Stimulated activated CD8-positive, alpha-beta memory T cell treated with anti-CD3 and anti-CD28 coated beads, Interleukin-4, amount 100 ng/mL, for 24 hours (primary cell): Measurements from ENCODE around the gene ABCC6.
"Not testable (repeated sequence)": the region's sequence is repeated elsewhere in the genome, so short reads cannot be mapped to it uniquely, and the experiment has no call there.

Experiments
- DNase-seq: peaks from one replicate; pipeline ENCODE4 v3.0.0-alpha.2; 2020; ENCODE audit warnings: low read depth

Gene ABCC6

DNA sequence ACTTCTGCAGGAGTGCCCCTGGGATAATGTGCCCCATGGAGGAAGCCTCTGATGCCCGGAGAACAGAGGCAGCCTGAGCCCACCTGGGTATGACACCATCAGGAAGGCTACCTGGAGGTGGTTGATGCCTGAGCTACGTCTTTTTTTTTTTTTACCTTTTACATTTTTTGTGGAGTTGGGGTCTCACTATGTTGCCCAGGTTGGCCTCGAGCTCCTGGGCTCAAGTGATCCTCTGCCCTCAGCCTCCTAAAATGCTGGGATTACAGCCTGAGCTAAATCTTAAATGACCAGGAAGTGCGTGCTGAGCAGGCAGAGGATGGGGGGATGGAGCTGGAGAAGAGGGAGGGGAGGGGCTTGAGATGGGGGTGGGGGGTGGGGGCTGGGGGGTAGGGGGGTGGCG lies 32.7 kb downstream of the ABCC6 start:
- DNase-seq = no peak

- no peak for DNase-seq
Observed at GRCh38 chr16:16189842-16190241, 33.5 kb downstream of the ABCC6 start.

GRCh38 chr16:16188827-16189226 lies 34.5 kb downstream of the ABCC6 start:
- no peak for DNase-seq

DNA sequence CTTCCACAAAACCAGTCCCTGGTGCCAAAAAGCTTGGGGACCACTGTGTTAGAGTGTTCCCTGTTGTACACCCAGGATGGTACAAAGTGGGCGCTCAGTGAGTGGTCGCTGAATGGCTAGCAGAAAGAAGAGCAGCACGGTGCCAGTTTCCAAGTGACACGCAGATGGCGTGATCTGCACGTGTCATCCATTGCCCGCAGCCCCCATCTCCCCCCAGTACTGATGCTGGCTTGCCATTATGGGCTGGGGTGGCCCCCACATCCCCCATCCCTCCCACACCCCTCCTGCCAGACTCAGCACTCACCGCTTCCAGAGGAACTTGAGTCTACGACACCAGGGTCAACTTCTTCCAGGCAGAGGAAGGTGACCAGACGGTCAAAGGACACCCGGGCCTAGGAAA lies 36.5 kb downstream of the ABCC6 start:
- DNase-seq = no peak

DNA sequence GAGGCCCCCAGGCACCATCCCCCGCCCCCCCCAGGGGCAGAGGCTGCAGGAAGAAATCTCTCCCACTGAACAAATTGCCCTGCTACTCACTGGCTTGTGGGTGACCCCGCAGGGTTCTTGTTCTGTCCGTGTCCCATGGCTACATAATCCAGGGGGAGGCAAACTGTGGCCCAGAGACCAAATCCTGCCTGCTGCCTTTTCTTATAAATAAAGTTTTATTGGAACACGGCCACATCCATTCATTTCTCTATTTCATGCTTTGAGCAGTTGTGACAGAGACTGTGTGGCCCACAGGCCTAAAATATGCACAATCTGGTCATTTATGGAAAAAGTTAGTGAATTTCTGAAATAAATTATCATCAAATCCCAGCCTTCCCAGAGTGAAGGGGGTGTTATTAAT lies 38.2 kb downstream of the ABCC6 start:
- DNase-seq = no peak

- DNase-seq = no peak
Observed at GRCh38 chr16:16184594-16184993, 38.7 kb downstream of the ABCC6 start.

GRCh38 chr16:16183562-16183961 lies 39.7 kb downstream of the ABCC6 start:
- no peak for DNase-seq

DNA sequence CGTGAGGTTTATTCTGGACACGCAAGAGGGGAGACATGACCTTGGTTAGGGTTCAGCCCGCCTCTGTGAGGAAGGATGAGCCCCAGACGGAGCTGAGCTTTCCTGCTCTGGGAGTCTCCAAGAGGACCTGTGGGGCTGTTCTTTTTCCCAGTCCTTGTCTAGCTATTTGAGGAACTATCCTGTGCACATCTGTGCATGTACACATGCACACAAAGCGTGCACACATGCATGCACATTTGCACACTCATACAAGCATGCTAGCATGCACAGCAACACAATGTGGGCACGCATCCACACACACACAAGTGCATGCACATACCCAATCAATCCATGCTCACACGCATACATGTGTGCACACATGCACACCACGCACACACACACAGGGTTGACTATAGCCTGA lies 40.4 kb downstream of the ABCC6 start:
- DNase-seq = no peak

- DNase-seq = not testable (repeated sequence)
Observed at GRCh38 chr16:16181748-16182147, 41.5 kb downstream of the ABCC6 start.

GRCh38 chr16:16178455-16179162 lies 44.7 kb downstream of the ABCC6 start:
- no peak for DNase-seq

DNA sequence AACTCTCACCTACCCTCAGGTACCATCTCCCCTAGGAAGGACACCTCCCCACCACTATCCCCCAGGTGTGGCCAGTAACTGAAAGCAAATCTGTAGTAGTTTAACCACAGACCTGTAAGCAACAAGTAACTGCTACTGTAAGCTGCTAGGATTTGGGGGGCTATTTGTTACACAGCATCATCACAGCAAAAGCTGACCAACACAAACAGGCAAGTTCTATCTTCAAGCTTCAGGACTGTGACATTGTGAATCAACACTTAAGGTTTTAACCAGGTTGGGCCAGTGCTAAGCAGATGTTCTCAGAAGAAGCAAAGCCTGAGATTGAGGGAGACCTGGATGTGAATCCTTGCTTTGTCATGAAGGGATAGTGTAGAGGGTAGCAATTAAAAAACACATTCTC lies 47.0 kb downstream of the ABCC6 start:
- DNase-seq = no peak

GRCh38 chr16:16175296-16175695 lies 48.0 kb downstream of the ABCC6 start:
- no peak for DNase-seq

DNA sequence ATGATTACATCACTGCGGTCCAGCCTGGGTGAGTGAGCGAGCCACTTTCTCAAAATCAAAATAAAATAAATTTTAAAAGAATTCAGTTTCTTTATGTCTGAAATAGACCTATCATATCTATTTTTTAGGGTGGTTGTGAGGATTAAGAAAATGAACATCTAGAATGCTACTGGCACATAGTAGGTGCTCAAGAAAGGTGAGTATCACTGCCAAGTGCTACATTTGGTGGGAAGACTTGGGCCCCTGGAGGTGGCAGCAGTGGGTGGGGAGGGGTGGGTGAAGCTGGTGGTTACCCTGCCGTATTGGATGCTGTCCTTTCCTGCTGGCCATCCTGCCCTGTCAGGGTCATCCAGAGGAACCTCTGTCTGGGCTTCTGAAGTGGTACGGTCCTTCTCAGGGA lies 50.3 kb downstream of the ABCC6 start:
- no peak for DNase-seq

- DNase-seq = no peak
Observed at GRCh38 chr16:16171332-16171919, 51.9 kb downstream of the ABCC6 start.

DNA sequence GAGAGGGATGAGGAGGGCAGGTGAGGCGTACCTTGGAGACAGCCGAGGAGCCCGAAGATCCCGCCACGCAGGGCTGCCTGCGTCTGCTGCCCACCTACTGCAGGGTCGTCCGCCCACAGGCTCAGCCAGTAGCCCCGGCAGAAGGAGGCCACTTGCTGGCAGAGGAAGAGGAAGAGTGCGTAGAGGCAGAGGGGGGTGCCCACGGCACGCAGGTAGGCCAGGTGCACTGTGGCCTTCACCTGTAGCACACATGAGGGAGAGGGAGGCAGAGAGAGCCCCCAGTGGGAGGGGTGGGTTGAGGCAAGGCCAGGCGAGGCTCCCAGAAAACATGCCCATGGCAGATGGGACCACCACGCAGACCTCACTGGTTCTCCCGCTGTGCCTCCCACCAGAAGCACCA lies 53.7 kb downstream of the ABCC6 start:
- no peak for DNase-seq

DNA sequence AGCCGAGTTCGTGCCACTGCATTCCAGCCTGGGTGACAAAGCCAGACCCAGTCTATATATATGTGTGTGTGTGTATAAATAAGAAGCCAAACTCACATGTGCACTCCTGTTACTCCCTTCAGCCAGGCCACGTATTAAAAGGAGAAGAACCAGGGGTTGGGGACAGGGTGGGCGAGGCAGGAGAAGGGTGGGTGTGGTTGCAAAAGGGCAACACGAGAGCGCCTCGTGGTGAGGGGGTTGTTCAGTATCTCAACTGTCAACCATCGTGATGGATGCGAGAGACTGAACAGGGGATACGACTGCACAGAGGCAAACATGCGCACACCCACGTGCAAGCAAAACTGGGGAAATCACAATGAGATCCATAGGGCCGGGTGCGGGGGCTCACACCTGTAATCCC lies 54.9 kb downstream of the ABCC6 start:
- DNase-seq = no peak

- DNase-seq = no peak
Observed at GRCh38 chr16:16167927-16168326, 55.4 kb downstream of the ABCC6 start.

DNA sequence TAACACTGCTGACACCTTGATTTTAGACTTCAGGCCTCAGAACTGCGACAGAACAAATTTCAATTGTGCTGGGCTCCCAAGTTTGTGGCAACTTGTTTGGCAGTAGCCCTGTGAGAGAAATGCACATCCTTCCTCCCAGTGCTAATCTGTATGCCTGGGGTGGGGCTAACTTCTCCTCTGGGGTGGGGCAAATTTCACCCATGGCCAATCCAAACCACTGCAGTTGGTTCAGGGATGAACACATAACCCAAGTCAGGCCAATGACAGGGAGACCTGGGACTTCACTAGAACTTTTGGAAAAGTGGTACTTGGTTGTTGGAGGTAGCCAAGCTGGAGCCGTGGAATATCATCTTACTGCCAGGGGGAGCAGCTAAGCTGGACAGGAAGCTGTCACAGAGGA lies 56.3 kb downstream of the ABCC6 start:
- no peak for DNase-seq

- no peak for DNase-seq
Observed at GRCh38 chr16:16166085-16166484, 57.2 kb downstream of the ABCC6 start.

- DNase-seq = no peak
Observed at GRCh38 chr16:16164243-16164642, 59.1 kb downstream of the ABCC6 start.

GRCh38 chr16:16163571-16163970 lies 59.7 kb downstream of the ABCC6 start:
- no peak for DNase-seq

DNA sequence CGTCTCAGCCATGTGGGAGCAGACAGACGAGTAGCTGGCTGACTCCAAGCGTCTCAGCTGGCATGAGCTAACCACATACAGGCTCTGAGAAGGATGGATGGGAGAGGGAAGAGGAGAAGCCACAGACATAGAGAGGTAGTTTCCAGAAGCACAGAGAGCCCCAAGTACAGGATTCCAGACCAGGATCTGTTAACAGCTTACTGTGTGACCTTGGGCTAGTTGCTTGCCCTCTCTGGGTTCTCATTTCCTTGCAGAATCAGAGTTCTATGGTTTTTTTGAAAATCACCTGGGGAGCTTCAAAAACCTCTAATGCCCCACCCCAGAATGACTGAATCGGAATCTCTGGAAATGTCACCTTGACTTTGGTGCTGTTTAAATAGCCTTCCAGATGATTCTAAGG lies 60.2 kb downstream of the ABCC6 start:
- DNase-seq = no peak

- no peak for DNase-seq
Observed at GRCh38 chr16:16162591-16162990, 60.7 kb downstream of the ABCC6 start.

DNA sequence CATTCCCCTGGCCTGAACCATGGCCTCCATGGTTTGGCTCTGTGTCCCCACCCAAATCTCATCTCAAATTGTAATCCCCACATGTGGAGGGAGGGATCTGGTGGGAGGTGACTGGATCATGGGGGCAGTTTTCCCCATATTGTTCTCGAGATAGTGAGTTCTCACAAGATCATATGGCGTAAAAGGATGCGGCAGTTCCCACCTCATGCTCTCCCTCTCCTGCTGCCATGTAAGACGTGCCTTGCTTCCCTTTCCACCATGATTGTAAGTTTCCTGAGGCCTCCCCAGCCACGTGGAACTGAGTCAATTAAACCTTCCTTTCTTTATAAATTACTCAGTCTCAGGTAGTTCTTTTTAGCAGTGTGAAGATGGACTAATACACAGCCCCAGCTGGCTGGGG lies 61.5 kb downstream of the ABCC6 start:
- DNase-seq = not testable (repeated sequence)
